IMR-90 (cell line): ENCODE results near the gene IGSF9B.

Experiments used
- CTCF ChIP-seq: conservative IDR thresholded peaks from 2 replicates; pipeline ENCODE4 v1.5.1; 2012; ENCODE audit warnings: mild to moderate bottlenecking, low read depth, low read length, improper control_type of control experiment
- POLR2A ChIP-seq: IDR thresholded peaks from 2 replicates; pipeline ENCODE4 v1.6.1; 2012; ENCODE audit warnings: mild to moderate bottlenecking, low read depth, low read length

GRCh38 chr11:133968300-133968699 lies 11.5 kb upstream of the IGSF9B start:
- TF ChIP-seq CTCF (no peak), POLR2A (no peak)
